ENCODE results near the gene SARNP. TPM values are rescaled to one million over a fixed set of nuclear protein-coding genes. Genes with fewer than 3 reads are reported as not detected.

Gene SARNP
- total RNA-seq, 1 experiment from 2014 or later: 98.3 TPM

GRCh38 chr12:55840581-55841351 is 23.2 kb upstream of the SARNP start:
- ATAC-seq (no peak), DNase-seq (ENCODE audit: low spot score) (no peak)
- Mint-ChIP-seq H3K36me3 (no peaks in the 10 kb centered on the region), H3K27me3 (ENCODE audit: low read depth) (peaks cover 4% of the 10 kb centered on the region; the same call in 1 of the 2 replicates), H3K4me1 (peaks cover 17% of the 10 kb centered on the region), H3K4me3 (no peak overlapping the region), H3K27ac (no peak overlapping the region), H3K9me3 (no peaks in the 10 kb centered on the region)
- no peak for TF ChIP-seq IRF2 (CRISPR knock-in tag; IDR thresholded peaks at IDR 0.05; ENCODE audit: borderline replicate concordance, low read depth)
- no peak for TF ChIP-seq MLX (CRISPR knock-in tag; IDR thresholded peaks at IDR 0.05)
- no peak for TF ChIP-seq AFF4 (CRISPR knock-in tag; IDR thresholded peaks at IDR 0.05; ENCODE audit: borderline replicate concordance)
- TF ChIP-seq ZNF281 (CRISPR knock-in tag; IDR thresholded peaks at IDR 0.05): no peak
- TF ChIP-seq ARID4B (CRISPR knock-in tag; IDR thresholded peaks at IDR 0.05; ENCODE audit: borderline replicate concordance): no peak
- no peak for TF ChIP-seq ZNF396 (CRISPR knock-in tag; IDR thresholded peaks at IDR 0.05; ENCODE audit: borderline replicate concordance)
- TF ChIP-seq CREM (CRISPR knock-in tag; IDR thresholded peaks at IDR 0.05): no peak
- no peak for TF ChIP-seq ZNF425 (CRISPR knock-in tag; conservative IDR thresholded peaks at IDR 0.05)
- no peak for TF ChIP-seq TP53 (CRISPR knock-in tag; IDR thresholded peaks at IDR 0.05)
- TF ChIP-seq ATF3 (CRISPR knock-in tag; conservative IDR thresholded peaks at IDR 0.05): no peak
- TF ChIP-seq ESRRA (CRISPR knock-in tag; IDR thresholded peaks at IDR 0.05; ENCODE audit: borderline replicate concordance): no peak
- no peak for TF ChIP-seq CREB1 (CRISPR knock-in tag; IDR thresholded peaks at IDR 0.05)
- no peak for TF ChIP-seq FOXK1 (CRISPR knock-in tag; IDR thresholded peaks at IDR 0.05)
- no peak for TF ChIP-seq PRDM15 (CRISPR knock-in tag; IDR thresholded peaks at IDR 0.05)
- no peak for TF ChIP-seq NR3C1 (CRISPR knock-in tag; conservative IDR thresholded peaks at IDR 0.05; ENCODE audit: low read depth)
- TF ChIP-seq ZNF416 (CRISPR knock-in tag; IDR thresholded peaks at IDR 0.05): no peak
- no peak for TF ChIP-seq FOXP1 (CRISPR knock-in tag; IDR thresholded peaks at IDR 0.05; ENCODE audit: borderline replicate concordance)
- ChIA-PET POLR2A (interaction anchor here (0.5 kb wide), 1 partner anchor 71 kb away, joined by 3 read pairs; no protein-coding TSS in a partner anchor), CTCF (interaction anchor here (1.2 kb wide), 1 partner anchor 90 kb away, joined by 3 read pairs; the partner anchor contains the start of gene DGKA)

All from WTC11 (cell line).